OCI-LY1 (cell line): ENCODE results near the gene SHOX.
"Not testable (repeated sequence)": the region's sequence is repeated elsewhere in the genome, so short reads cannot be mapped to it uniquely, and the experiment has no call there.

Source experiments
- H2AFZ ChIP-seq: fragments of 200-600 bp; sonication (generic), shearing (Covaris generic); 2 replicates; pipeline ENCODE4 v1.6.0; 2014; ENCODE audit warnings: antibody characterized with exemption, mild to moderate bottlenecking, low read length
- H3F3A ChIP-seq: fragments of 200-600 bp; sonication (generic), shearing (Covaris generic); 2 replicates; pipeline ENCODE4 v1.6.0; 2014; ENCODE audit warnings: mild to moderate bottlenecking, antibody characterized with exemption, low read length, moderate library complexity; ENCODE audit not compliant: insufficient read depth
- H3K27ac ChIP-seq: fragments of 200-600 bp; sonication (generic); 2 replicates; pipeline ENCODE4 v1.5.1; 2014; ENCODE audit warnings: low read length, mixed run types, mild to moderate bottlenecking, low read depth; ENCODE audit not compliant: poor library complexity, severe bottlenecking
- H3K27me3 ChIP-seq: fragments of 200-600 bp; sonication (generic); 2 replicates; pipeline ENCODE4 v1.6.0; 2014; ENCODE audit warnings: antibody characterized with exemption, mild to moderate bottlenecking, low read length, moderate library complexity; ENCODE audit not compliant: insufficient read depth
- H3K36me3 ChIP-seq: fragments of 200-600 bp; sonication (generic); 2 replicates; pipeline ENCODE4 v1.6.1; 2014; ENCODE audit warnings: mild to moderate bottlenecking, antibody characterized with exemption, low read length, moderate library complexity, mixed read lengths; ENCODE audit not compliant: insufficient read depth
- H3K4me1 ChIP-seq: fragments of 200-600 bp; sonication (generic); 2 replicates; pipeline ENCODE4 v1.5.1; 2014; ENCODE audit warnings: mild to moderate bottlenecking, low read length, moderate library complexity; ENCODE audit not compliant: insufficient read depth, severe bottlenecking
- H3K4me2 ChIP-seq: fragments of 200-600 bp; sonication (generic), shearing (Covaris generic); 2 replicates; pipeline ENCODE4 v1.6.1; 2014; ENCODE audit warnings: low read length
- H3K4me3 ChIP-seq: fragments of 200-600 bp; sonication (generic); 2 replicates; pipeline ENCODE4 v1.5.1; 2014; ENCODE audit warnings: low read length, low read depth, mild to moderate bottlenecking, mixed read lengths; ENCODE audit not compliant: poor library complexity, severe bottlenecking
- H3K79me2 ChIP-seq: fragments of 200-600 bp; shearing (Covaris generic); 2 replicates; pipeline ENCODE4 v1.6.1; 2016; ENCODE audit warnings: mixed run types, low read length, mixed read lengths; ENCODE audit not compliant: insufficient read depth
- H3K9ac ChIP-seq: fragments of 200-600 bp; sonication (generic), shearing (Covaris generic); 2 replicates; pipeline ENCODE4 v1.6.1; 2014; ENCODE audit warnings: mild to moderate bottlenecking, low read length, mixed read lengths
- H3K9me2 ChIP-seq: fragments of 200-600 bp; sonication (generic), shearing (Covaris generic); 2 replicates; pipeline ENCODE4 v1.6.1; 2014; ENCODE audit warnings: low read depth, mild to moderate bottlenecking, low read length, mixed read lengths
- H3K9me3 ChIP-seq: fragments of 200-600 bp; shearing (Covaris generic); 2 replicates; pipeline ENCODE4 v1.6.1; 2014; ENCODE audit warnings: low read length, mixed read lengths
- H4K20me1 ChIP-seq: fragments of 200-600 bp; sonication (generic), shearing (Covaris generic); 2 replicates; pipeline ENCODE4 v1.6.0; 2016; ENCODE audit warnings: mild to moderate bottlenecking, low read length; ENCODE audit not compliant: insufficient read depth
- EZH2 ChIP-seq: fragments of 200-600 bp; sonication (generic), shearing (Covaris generic); IDR thresholded peaks from 2 replicates; pipeline ENCODE4 v1.8.0; 2017; ENCODE audit warnings: borderline replicate concordance, mixed run types, mild to moderate bottlenecking, antibody characterized with exemption, low read length, moderate library complexity, mixed read lengths
- TF ChIP-seq, protein P1 (sequence below): fragments of 200-600 bp; sonication (generic), shearing (Covaris generic); IDR thresholded peaks from 2 replicates; pipeline ENCODE4 v1.5.1; 2017; ENCODE audit warnings: mild to moderate bottlenecking, antibody characterized with exemption, low read length, moderate library complexity, mixed read lengths

SHOX gene

GRCh38 chrX:590693-591404, 39.7 kb upstream of the SHOX start:
- Histone ChIP-seq H3K4me3 (no peak overlapping the region), H3K9me2 (no peaks in the 10 kb centered on the region), H3K4me1 (no peaks in the 10 kb centered on the region), H4K20me1 (no peaks in the 10 kb centered on the region), H3K9ac (no peak overlapping the region), H3K9me3 (no peaks in the 10 kb centered on the region), H3K4me2 (no peak overlapping the region), H3K27ac (no peak overlapping the region), H3K27me3 (no peaks in the 10 kb centered on the region), H3K36me3 (no peaks in the 10 kb centered on the region), H3K79me2 (no peaks in the 10 kb centered on the region), H2AFZ (no peak overlapping the region), H3F3A (no peaks in the 10 kb centered on the region)
- TF ChIP-seq EZH2 = no peak

DNA sequence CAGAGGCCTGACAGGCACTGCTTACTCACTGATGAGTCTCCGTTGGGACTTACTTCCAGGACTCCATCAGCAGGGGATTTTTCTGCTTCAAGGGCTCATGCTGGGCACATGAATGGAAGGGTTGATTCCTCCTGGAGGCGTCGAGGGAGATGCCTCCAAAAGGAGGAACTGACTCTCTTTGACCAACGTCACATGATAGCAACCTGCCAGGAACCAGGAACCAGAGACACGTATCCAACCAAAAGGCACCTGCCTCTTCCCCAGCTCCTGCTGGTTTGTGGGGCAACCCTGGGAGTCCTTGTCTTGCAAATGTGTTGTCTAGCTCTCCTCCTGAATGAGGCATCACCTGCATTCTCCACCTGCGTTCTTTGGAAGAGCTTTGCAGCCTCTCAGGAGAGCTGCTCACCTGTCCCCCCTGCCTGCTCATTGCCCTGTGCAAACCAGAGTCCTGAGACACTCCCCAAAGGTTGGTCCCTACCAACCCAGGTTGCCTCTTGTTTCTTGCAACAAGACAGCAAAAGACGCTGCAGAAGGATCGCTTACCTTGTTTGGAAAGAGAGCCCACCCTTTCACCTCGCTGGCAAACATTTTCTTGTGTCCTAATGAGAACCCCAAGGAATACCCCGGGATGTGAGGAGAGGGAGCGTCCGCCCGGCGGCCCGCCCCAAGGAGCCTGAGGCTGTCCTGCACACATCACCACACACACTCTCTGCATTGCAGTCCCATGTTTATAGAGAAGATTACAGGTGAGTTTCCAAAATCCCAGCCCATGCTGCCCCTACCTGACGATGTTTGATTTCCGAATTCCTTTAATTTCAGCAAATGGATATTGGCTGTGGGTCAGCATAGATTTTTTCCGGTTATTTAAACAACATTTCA, 30.5 kb upstream of the SHOX start:
- Histone ChIP-seq H3K36me3 (no peaks in the 10 kb centered on the region), H4K20me1 (no peaks in the 10 kb centered on the region), H3F3A (no peaks in the 10 kb centered on the region), H3K9me2 (no peaks in the 10 kb centered on the region), H3K4me2 (no peak overlapping the region), H3K9ac (no peak overlapping the region), H3K4me3 (no peak overlapping the region), H3K27me3 (no peaks in the 10 kb centered on the region), H3K9me3 (no peaks in the 10 kb centered on the region), H2AFZ (no peak overlapping the region), H3K4me1 (no peaks in the 10 kb centered on the region), H3K27ac (no peak overlapping the region), H3K79me2 (no peaks in the 10 kb centered on the region)
- no peak for TF ChIP-seq EZH2
- TF ChIP-seq, protein P1, sequence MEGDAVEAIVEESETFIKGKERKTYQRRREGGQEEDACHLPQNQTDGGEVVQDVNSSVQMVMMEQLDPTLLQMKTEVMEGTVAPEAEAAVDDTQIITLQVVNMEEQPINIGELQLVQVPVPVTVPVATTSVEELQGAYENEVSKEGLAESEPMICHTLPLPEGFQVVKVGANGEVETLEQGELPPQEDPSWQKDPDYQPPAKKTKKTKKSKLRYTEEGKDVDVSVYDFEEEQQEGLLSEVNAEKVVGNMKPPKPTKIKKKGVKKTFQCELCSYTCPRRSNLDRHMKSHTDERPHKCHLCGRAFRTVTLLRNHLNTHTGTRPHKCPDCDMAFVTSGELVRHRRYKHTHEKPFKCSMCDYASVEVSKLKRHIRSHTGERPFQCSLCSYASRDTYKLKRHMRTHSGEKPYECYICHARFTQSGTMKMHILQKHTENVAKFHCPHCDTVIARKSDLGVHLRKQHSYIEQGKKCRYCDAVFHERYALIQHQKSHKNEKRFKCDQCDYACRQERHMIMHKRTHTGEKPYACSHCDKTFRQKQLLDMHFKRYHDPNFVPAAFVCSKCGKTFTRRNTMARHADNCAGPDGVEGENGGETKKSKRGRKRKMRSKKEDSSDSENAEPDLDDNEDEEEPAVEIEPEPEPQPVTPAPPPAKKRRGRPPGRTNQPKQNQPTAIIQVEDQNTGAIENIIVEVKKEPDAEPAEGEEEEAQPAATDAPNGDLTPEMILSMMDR = no peak

DNA sequence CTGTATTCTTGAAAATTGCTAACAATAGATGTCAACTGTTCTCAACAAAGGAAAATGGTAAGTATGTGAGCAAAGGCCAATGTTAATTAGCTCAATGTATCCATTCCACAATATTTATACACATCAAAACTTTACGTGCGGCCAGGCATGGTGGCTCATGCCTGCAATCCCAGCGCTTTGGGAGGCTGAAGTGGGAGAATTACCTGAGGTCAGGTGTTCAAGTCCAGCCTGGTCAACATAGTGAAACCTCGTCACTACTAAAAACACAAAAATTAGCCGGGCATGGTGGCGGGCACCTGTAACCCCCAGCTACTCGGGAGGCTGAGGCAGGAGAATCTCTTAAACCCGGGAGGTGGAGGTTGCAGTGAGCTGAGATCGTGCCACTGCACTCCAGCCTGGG, 27.6 kb upstream of the SHOX start:
- not testable (repeated sequence) for H3K9ac ChIP-seq, H3K27ac ChIP-seq, H3K4me3 ChIP-seq, H3K4me1 ChIP-seq, H3F3A ChIP-seq, H3K4me2 ChIP-seq, H3K27me3 ChIP-seq, H4K20me1 ChIP-seq, H2AFZ ChIP-seq, H3K36me3 ChIP-seq, H3K9me2 ChIP-seq, H3K9me3 ChIP-seq, H3K79me2 ChIP-seq

DNA sequence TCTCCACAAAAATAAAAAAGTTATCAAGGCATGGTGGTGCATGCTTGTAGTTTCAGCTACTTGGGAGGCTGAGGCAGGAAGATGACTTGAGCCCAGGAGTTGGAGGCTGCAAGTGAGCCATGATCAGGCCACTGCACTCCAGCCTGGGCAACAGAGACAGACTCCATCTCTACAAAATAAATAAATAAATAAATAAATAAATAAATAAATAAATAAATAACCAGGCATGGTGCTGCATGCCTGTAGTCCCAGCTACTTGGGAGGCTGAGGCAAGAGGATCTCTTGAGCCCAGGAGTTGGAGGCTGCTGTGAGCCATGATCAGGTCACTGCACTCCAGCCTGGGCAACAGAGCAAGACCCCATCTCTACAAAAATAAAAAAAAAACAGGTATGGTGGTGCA, 26.0 kb upstream of the SHOX start:
- not testable (repeated sequence) for H4K20me1 ChIP-seq, H3K36me3 ChIP-seq, H3F3A ChIP-seq, H3K27ac ChIP-seq, H3K4me1 ChIP-seq, H2AFZ ChIP-seq, H3K9me2 ChIP-seq, H3K79me2 ChIP-seq, H3K9me3 ChIP-seq, H3K4me2 ChIP-seq, H3K27me3 ChIP-seq, H3K4me3 ChIP-seq, H3K9ac ChIP-seq

- not testable (repeated sequence) for H3K79me2 ChIP-seq, H3K4me1 ChIP-seq, H3K4me2 ChIP-seq, H3K9ac ChIP-seq, H3K27me3 ChIP-seq, H3K4me3 ChIP-seq, H3K27ac ChIP-seq, H4K20me1 ChIP-seq, H2AFZ ChIP-seq, H3K36me3 ChIP-seq, H3F3A ChIP-seq, H3K9me2 ChIP-seq, H3K9me3 ChIP-seq
These were observed 22.5 kb upstream of the SHOX start for GRCh38 chrX:608088-608487.
